Suprapubic skin (tissue), 3 donors: ENCODE data around the gene VPS4A.

Source experiments
- CTCF ChIP-seq, 2 donors: fragments of 200-600 bp in 1 of 2; fragments of 450-650 bp in 1 of 2; sonication (generic) in 1 of 2; IDR thresholded peaks; one replicate each; pipeline ENCODE4 v1.5.1; 2016 to 2019; ENCODE audit warnings: antibody characterized with exemption in 2 of 2, mild to moderate bottlenecking in 1 of 2, moderate library complexity in 1 of 2
- POLR2A ChIP-seq, 2 donors: fragments of 450-650 bp; IDR thresholded peaks; one replicate each; pipeline ENCODE4 v1.6.1; 2017; ENCODE audit warnings: antibody characterized with exemption in 2 of 2, mild to moderate bottlenecking in 2 of 2, moderate library complexity in 2 of 2

GRCh38 chr16:69277413-69277812 is 33.7 kb upstream of the VPS4A start:
- no peak for TF ChIP-seq CTCF (IDR thresholded peaks at IDR 0.05)
- TF ChIP-seq POLR2A (IDR thresholded peaks at IDR 0.05), result no peak
